IMR-90 (cell line): ENCODE measurements around the gene RERE. TPM values are rescaled to one million over a fixed set of nuclear protein-coding genes. Genes with fewer than 3 reads are reported as not detected.

Experiments used
- ATAC-seq: fragments of 200-7000 bp; cut with Tn5 transposase; 2 replicates; pipeline ENCODE4 v1.9.1; 2020; ENCODE audit warnings: low read depth, mild to moderate bottlenecking, moderate library complexity
- BruUV-seq: library from RNA; stranded (reverse); fragments of 400-500 nt; replicated peaks from 2 replicates; lab custom pipeline; 2021; lab: Mats Ljungman, UMichigan
- CTCF ChIA-PET: fragments of 300-600 bp; formaldehyde crosslinking; extraction: SDS; loops from one replicate; lab custom pipeline; 2021; ENCODE audit warnings: antibody characterized with exemption; lab: Yijun Ruan, JAX
- POLR2A ChIA-PET: fragments of 300-600 bp; sonication (Branson Sonifier 250); formaldehyde crosslinking; loops from one replicate; lab custom pipeline; 2022; ENCODE audit warnings: antibody characterized with exemption; ENCODE audit not compliant: unreplicated experiment; lab: Charles Lee
- DNase-seq: peaks from one replicate; pipeline ENCODE4 v3.0.0; 2013
- H2AFZ ChIP-seq: replicated peaks from 2 replicates; pipeline ENCODE3; 2013; ENCODE audit warnings: low read length, mild to moderate bottlenecking; ENCODE audit not compliant: poor library complexity
- H2AK5ac ChIP-seq: 2 replicates; pipeline ENCODE4 v1.6.1; 2013; ENCODE audit warnings: low read depth, low read length, inconsistent platforms
- H2AK9ac ChIP-seq: replicated peaks from 2 replicates; pipeline ENCODE3; 2013; ENCODE audit warnings: mild to moderate bottlenecking, low read depth, low read length, moderate library complexity; ENCODE audit not compliant: poor library complexity
- H2BK120ac ChIP-seq: 2 replicates; pipeline ENCODE4 v1.6.1; 2013; ENCODE audit warnings: low read depth, low read length, inconsistent platforms
- H2BK15ac ChIP-seq: 3 replicates; pipeline ENCODE4 v1.6.1; 2013; ENCODE audit warnings: low read depth, low read length, inconsistent platforms
- H2BK20ac ChIP-seq: 2 replicates; pipeline ENCODE4 v1.6.1; 2013; ENCODE audit warnings: low read depth, mild to moderate bottlenecking, inconsistent platforms, low read length, moderate library complexity
- H2BK5ac ChIP-seq: 2 replicates; pipeline ENCODE4 v1.6.1; 2013; ENCODE audit warnings: mild to moderate bottlenecking, low read depth, low read length, inconsistent platforms; ENCODE audit not compliant: poor library complexity, severe bottlenecking
- H3K14ac ChIP-seq: replicated peaks from 2 replicates; pipeline ENCODE4 v1.6.1; 2013; ENCODE audit warnings: low read depth, low read length, inconsistent platforms
- H3K18ac ChIP-seq: 2 replicates; pipeline ENCODE4 v1.6.1; 2013; ENCODE audit warnings: low read depth, low read length, control low read depth
- H3K23ac ChIP-seq: 2 replicates; pipeline ENCODE4 v1.6.1; 2013; ENCODE audit warnings: low read depth, low read length, inconsistent platforms
- H3K27ac ChIP-seq: 2 replicates; pipeline ENCODE4 v1.5.1; 2013; ENCODE audit warnings: mild to moderate bottlenecking, control low read depth, low read length; ENCODE audit not compliant: insufficient read depth
- H3K27me3 ChIP-seq: 2 replicates; pipeline ENCODE4 v1.6.1; 2013; ENCODE audit warnings: low read length; ENCODE audit not compliant: control insufficient read depth, insufficient read depth
- H3K36me3 ChIP-seq: 2 replicates; pipeline ENCODE4 v1.6.1; 2013; ENCODE audit warnings: low read length, mixed read lengths; ENCODE audit not compliant: control insufficient read depth, insufficient read depth
- H3K4ac ChIP-seq: 2 replicates; pipeline ENCODE4 v1.6.1; 2013; ENCODE audit warnings: low read depth, low read length, inconsistent platforms
- H3K4me1 ChIP-seq: 2 replicates; pipeline ENCODE4 v1.6.1; 2013; ENCODE audit warnings: low read length, mixed read lengths; ENCODE audit not compliant: control insufficient read depth, insufficient read depth
- H3K4me2 ChIP-seq: 2 replicates; pipeline ENCODE4 v1.6.1; 2013; ENCODE audit warnings: low read depth, mild to moderate bottlenecking, control low read depth, low read length, moderate library complexity
- H3K4me3 ChIP-seq: 2 replicates; pipeline ENCODE4 v1.5.1; 2013; ENCODE audit warnings: low read depth, mild to moderate bottlenecking, control low read depth, low read length, moderate library complexity; ENCODE audit not compliant: insufficient read depth
- H3K56ac ChIP-seq: 2 replicates; pipeline ENCODE4 v1.6.1; 2013; ENCODE audit warnings: low read length, inconsistent platforms; ENCODE audit not compliant: insufficient read depth; ENCODE audit errors: extremely low read depth
- H3K79me1 ChIP-seq, 2 experiments: 2 replicates each; pipeline ENCODE4 v1.6.1; 2013; ENCODE audit warnings: low read length in 2 of 2, inconsistent platforms in 1 of 2, low read depth in 1 of 2
- H3K9ac ChIP-seq: 2 replicates; pipeline ENCODE4 v1.6.1; 2013; ENCODE audit warnings: low read depth, low read length, control low read depth
- H3K9me1 ChIP-seq: 2 replicates; pipeline ENCODE4 v1.6.1; 2013; ENCODE audit warnings: low read length, inconsistent platforms; ENCODE audit not compliant: insufficient read depth
- H3K9me3 ChIP-seq: 2 replicates; pipeline ENCODE4 v1.6.1; 2013; ENCODE audit warnings: low read length; ENCODE audit not compliant: control insufficient read depth, insufficient read depth
- H4K20me1 ChIP-seq: 2 replicates; pipeline ENCODE4 v1.6.1; 2013; ENCODE audit warnings: low read length, inconsistent platforms; ENCODE audit not compliant: insufficient read depth
- H4K5ac ChIP-seq: 2 replicates; pipeline ENCODE4 v1.6.1; 2013; ENCODE audit warnings: mild to moderate bottlenecking, low read depth, low read length, control low read depth
- H4K8ac ChIP-seq, 2 experiments: 2 replicates each; pipeline ENCODE4 v1.6.1; 2013; ENCODE audit warnings: low read depth in 2 of 2, low read length in 2 of 2, control low read depth in 1 of 2, inconsistent platforms in 1 of 2
- H4K91ac ChIP-seq: 2 replicates; pipeline ENCODE4 v1.6.1; 2013; ENCODE audit warnings: low read depth, low read length, inconsistent platforms; ENCODE audit not compliant: insufficient read depth
- BHLHE40 ChIP-seq: fragments of 150-350 bp; IDR thresholded peaks from 2 replicates; pipeline ENCODE4 v1.6.1; 2016; ENCODE audit warnings: mild to moderate bottlenecking, low read depth, low read length
- CEBPB ChIP-seq: IDR thresholded peaks from 2 replicates; pipeline ENCODE4 v1.6.1; 2012; ENCODE audit warnings: low read depth, low read length, improper control_type of control experiment
- CHD1 ChIP-seq: IDR thresholded peaks from 2 replicates; pipeline ENCODE4 v1.6.1; 2012; ENCODE audit warnings: low read depth, low read length, improper control_type of control experiment
- FOS ChIP-seq: fragments of 150-350 bp; IDR thresholded peaks from 2 replicates; pipeline ENCODE4 v1.6.1; 2016; ENCODE audit warnings: low read depth, low read length
- MAFK ChIP-seq: IDR thresholded peaks from 2 replicates; pipeline ENCODE4 v1.6.1; 2012; ENCODE audit warnings: low read depth, low read length, improper control_type of control experiment
- MAZ ChIP-seq: IDR thresholded peaks from 2 replicates; pipeline ENCODE4 v1.6.1; 2012; ENCODE audit warnings: low read depth, mild to moderate bottlenecking, low read length, improper control_type of control experiment, moderate library complexity, borderline replicate concordance
- MXI1 ChIP-seq: IDR thresholded peaks from 2 replicates; pipeline ENCODE4 v1.6.1; 2012; ENCODE audit warnings: low read depth, mild to moderate bottlenecking, low read length, moderate library complexity, borderline replicate concordance
- NFE2L2 ChIP-seq: fragments of 150-350 bp; IDR thresholded peaks from 2 replicates; pipeline ENCODE4 v1.6.1; 2016; ENCODE audit warnings: low read depth, mild to moderate bottlenecking, low read length
- POLR2A ChIP-seq: IDR thresholded peaks from 2 replicates; pipeline ENCODE4 v1.6.1; 2012; ENCODE audit warnings: mild to moderate bottlenecking, low read depth, low read length
- RAD21 ChIP-seq: IDR thresholded peaks from 2 replicates; pipeline ENCODE4 v1.6.1; 2012; ENCODE audit warnings: low read length, improper control_type of control experiment
- RCOR1 ChIP-seq: IDR thresholded peaks from 2 replicates; pipeline ENCODE4 v1.6.1; 2012; ENCODE audit warnings: mild to moderate bottlenecking, low read length, improper control_type of control experiment; ENCODE audit not compliant: insufficient replicate concordance
- RFX5 ChIP-seq: IDR thresholded peaks from 2 replicates; pipeline ENCODE4 v1.8.0; 2012; ENCODE audit warnings: low read depth, mild to moderate bottlenecking, low read length, moderate library complexity
- SMC3 ChIP-seq: fragments of 150-350 bp; IDR thresholded peaks from 2 replicates; pipeline ENCODE4 v1.6.1; 2016; ENCODE audit warnings: low read depth, mild to moderate bottlenecking, antibody characterized with exemption, low read length, moderate library complexity
- WGBS, 2 experiments: methylation state at CpG; one replicate each; pipeline versions ENCODE4 v1.1.5 to v1.1.7; 2013; ENCODE audit warnings: missing lambda C conversion rate in 2 of 2; ENCODE audit not compliant: insufficient read length in 1 of 2; ENCODE audit errors: extremely low coverage in 2 of 2; 5-methylcytosine and 5-hydroxymethylcytosine counted together
- dilution Hi-C: fragments of 300-500 bp; cut with HindIII; formaldehyde crosslinking; loops from one replicate; pipeline ENCODE4 v1.14.3; 2018; ENCODE audit warnings: low sequenced_read_pairs; ENCODE audit not compliant: unreplicated experiment
- in situ Hi-C: fragments of 300-500 bp; cut with MboI; formaldehyde crosslinking; loops from 3 replicates; pipeline ENCODE4 v1.14.3; 2019; ENCODE audit warnings: low sequenced_read_pairs, inconsistent platforms, mixed read lengths
- intact Hi-C: fragments of 100-400 bp; cut with micrococcal nuclease; formaldehyde crosslinking; loops from 2 replicates; pipeline ENCODE4 v1.10.0; 2022
- polyA plus RNA-seq, 3 experiments: library from polyadenylated mRNA; depleted of rRNA; stranded (reverse); fragments of >200 nt; gene quantifications; 2 replicates each; pipeline ENCODE4 v1.2.3, GENCODE V29; 2012; ENCODE audit warnings: low replicate concordance in 1 of 3
- total RNA-seq: library from RNA; depleted of rRNA; stranded (reverse); fragments of >200 nt; gene quantifications from 2 replicates; pipeline ENCODE4 v1.2.3, GENCODE V29; 2012
- TF ChIP-seq, protein P1 (sequence below): fragments of 150-350 bp; IDR thresholded peaks from 2 replicates; pipeline ENCODE4 v1.6.1; 2016; ENCODE audit warnings: low read depth, mild to moderate bottlenecking, low read length, moderate library complexity, borderline replicate concordance
- TF ChIP-seq, protein P2 (sequence below): conservative IDR thresholded peaks from 2 replicates; pipeline ENCODE4 v1.5.1; 2012; ENCODE audit warnings: mild to moderate bottlenecking, low read depth, low read length, improper control_type of control experiment
- TF ChIP-seq, protein P3 (sequence below): fragments of 150-350 bp; IDR thresholded peaks from 2 replicates; pipeline ENCODE4 v1.6.1; 2017; ENCODE audit warnings: mild to moderate bottlenecking, antibody characterized with exemption, low read length, low read depth

Gene RERE
- total and polyA plus RNA-seq, 2 of the 4 experiments (the other 2 are of a cell fraction): 11.5 to 25.1 TPM

- Histone ChIP-seq H3K4me2 (no peak overlapping the region), H4K91ac (no peak overlapping the region), H4K5ac (no peak overlapping the region), H3K27ac (no peak overlapping the region), H2BK15ac (no peak overlapping the region), H4K8ac (no peak overlapping the region), H3K4me1 (no peaks in the 10 kb centered on the region), H4K20me1 (no peaks in the 10 kb centered on the region; the same call in none of the 2 replicates), H3K56ac (no peak overlapping the region), H2BK5ac (no peak overlapping the region), H2AK9ac (no peak overlapping the region), H3K9me1 (0 out of 2 replicates have a peak, but pooled peaks cover 3% of the 10 kb centered on the region), H3K36me3 (no peaks in the 10 kb centered on the region), H2BK20ac (no peak overlapping the region), H3K18ac (no peak overlapping the region), H2AFZ (no peak overlapping the region), H3K23ac (no peak overlapping the region), H2BK120ac (no peak overlapping the region), H3K4ac (no peak overlapping the region), H3K14ac (no peak overlapping the region), H3K9me3 (no peaks in the 10 kb centered on the region), H2AK5ac (no peak overlapping the region), H3K9ac (no peak overlapping the region), H3K79me1 (peaks cover 10 to 18% of the 10 kb centered on the region in 2 experiments; a peak in 3 of 4 replicates), H3K27me3 (no peaks in the 10 kb centered on the region), H3K4me3 (no peak overlapping the region)
- no peak for DNase-seq
- POLR2A ChIA-PET: interaction anchor here (0.6 kb wide), 1 partner anchor 209 kb away, joined by 6 read pairs; no protein-coding TSS in a partner anchor
- BruUV-seq: no TSS peak
- in situ Hi-C loops: no loop called here
- no CpG with 5 or more reads among the region's 5 CpGs for WGBS, 2 experiments
- TF ChIP-seq NFE2L2 (no peak), MAFK (no peak), CEBPB (no peak), POLR2A (no peak), FOS (no peak), CHD1 (no peak), RAD21 (no peak), BHLHE40 (no peak), RFX5 (no peak), MAZ (no peak), SMC3 (no peak), RCOR1 (no peak), MXI1 (no peak)
- TF ChIP-seq, protein P1, sequence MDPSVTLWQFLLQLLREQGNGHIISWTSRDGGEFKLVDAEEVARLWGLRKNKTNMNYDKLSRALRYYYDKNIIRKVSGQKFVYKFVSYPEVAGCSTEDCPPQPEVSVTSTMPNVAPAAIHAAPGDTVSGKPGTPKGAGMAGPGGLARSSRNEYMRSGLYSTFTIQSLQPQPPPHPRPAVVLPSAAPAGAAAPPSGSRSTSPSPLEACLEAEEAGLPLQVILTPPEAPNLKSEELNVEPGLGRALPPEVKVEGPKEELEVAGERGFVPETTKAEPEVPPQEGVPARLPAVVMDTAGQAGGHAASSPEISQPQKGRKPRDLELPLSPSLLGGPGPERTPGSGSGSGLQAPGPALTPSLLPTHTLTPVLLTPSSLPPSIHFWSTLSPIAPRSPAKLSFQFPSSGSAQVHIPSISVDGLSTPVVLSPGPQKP: no peak
- TF ChIP-seq, protein P2, sequence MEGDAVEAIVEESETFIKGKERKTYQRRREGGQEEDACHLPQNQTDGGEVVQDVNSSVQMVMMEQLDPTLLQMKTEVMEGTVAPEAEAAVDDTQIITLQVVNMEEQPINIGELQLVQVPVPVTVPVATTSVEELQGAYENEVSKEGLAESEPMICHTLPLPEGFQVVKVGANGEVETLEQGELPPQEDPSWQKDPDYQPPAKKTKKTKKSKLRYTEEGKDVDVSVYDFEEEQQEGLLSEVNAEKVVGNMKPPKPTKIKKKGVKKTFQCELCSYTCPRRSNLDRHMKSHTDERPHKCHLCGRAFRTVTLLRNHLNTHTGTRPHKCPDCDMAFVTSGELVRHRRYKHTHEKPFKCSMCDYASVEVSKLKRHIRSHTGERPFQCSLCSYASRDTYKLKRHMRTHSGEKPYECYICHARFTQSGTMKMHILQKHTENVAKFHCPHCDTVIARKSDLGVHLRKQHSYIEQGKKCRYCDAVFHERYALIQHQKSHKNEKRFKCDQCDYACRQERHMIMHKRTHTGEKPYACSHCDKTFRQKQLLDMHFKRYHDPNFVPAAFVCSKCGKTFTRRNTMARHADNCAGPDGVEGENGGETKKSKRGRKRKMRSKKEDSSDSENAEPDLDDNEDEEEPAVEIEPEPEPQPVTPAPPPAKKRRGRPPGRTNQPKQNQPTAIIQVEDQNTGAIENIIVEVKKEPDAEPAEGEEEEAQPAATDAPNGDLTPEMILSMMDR: no peak
- TF ChIP-seq, protein P3, sequence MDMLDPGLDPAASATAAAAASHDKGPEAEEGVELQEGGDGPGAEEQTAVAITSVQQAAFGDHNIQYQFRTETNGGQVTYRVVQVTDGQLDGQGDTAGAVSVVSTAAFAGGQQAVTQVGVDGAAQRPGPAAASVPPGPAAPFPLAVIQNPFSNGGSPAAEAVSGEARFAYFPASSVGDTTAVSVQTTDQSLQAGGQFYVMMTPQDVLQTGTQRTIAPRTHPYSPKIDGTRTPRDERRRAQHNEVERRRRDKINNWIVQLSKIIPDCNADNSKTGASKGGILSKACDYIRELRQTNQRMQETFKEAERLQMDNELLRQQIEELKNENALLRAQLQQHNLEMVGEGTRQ: no peak
- CTCF ChIA-PET: interaction anchor here (0.6 to 0.7 kb wide), 2 partner anchors 215 to 408 kb away, joined by 3 to 9 read pairs; no protein-coding TSS in a partner anchor
- dilution Hi-C loops: no loop called here
- no peak for ATAC-seq
- intact Hi-C loops: loop anchor here (5.0 kb wide), 1 partner anchor 41 kb away; the partner anchor contains the start of gene RERE
Measured at GRCh38 chr1:8776104-8776503, 41.3 kb downstream of the RERE start.
